ENCODE measurements around the gene RBM47. TPM values are rescaled to one million over a fixed set of nuclear protein-coding genes. Genes with fewer than 3 reads are reported as not detected.

The RBM47 gene
- total RNA-seq, 1 donor from 2014 or later, result 61.1 TPM

- intact Hi-C loops (cut with DNase I), result no loop called here
- Histone ChIP-seq H3K9me3 (no peaks in the 10 kb centered on the region), H3K27ac (no peak overlapping the region), H3K27me3 (no peaks in the 10 kb centered on the region), H3K4me3 (no peak overlapping the region), H3K4me1 (no peaks in the 10 kb centered on the region), H3K36me3 (no peaks in the 10 kb centered on the region)
- no peak for DNase-seq (ENCODE audit: extremely low spot score in 2 of 2)
- TF ChIP-seq POLR2AphosphoS5 (IDR thresholded peaks at IDR 0.05; ENCODE audit: insufficient read depth in 1 of 2, low read depth in 1 of 2), result no peak
- TF ChIP-seq POLR2A (IDR thresholded peaks at IDR 0.05), result no peak
- TF ChIP-seq CTCF (IDR thresholded peaks at IDR 0.05), result no peak
Measured at GRCh38 chr4:40489961-40490360, 139.7 kb downstream of the RBM47 start.

DNA sequence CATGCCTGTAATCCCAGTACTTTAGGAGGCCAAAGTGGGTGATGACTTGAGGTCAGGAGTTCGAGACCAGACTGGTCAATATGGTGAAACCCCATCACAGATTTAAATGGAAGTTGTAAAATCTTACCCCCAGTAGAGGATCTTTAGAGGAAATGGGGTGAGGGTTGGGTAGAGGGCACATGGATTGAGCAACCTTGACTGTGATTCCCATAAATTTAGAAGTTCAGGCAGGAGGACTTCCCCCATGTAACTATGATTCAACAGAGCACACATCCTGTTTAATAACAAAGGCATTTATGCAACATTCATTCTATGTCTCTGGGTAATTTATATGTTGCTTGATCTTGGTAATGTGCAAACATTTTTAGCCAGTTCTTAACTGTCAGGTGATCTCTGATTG lies 143.1 kb downstream of the RBM47 start:
- intact Hi-C loops (cut with DNase I), result no loop called here
- no peak for DNase-seq (ENCODE audit: extremely low spot score in 2 of 2)
- TF ChIP-seq POLR2A (IDR thresholded peaks at IDR 0.05) (no peak), POLR2AphosphoS5 (IDR thresholded peaks at IDR 0.05; ENCODE audit: insufficient read depth in 1 of 2, low read depth in 1 of 2) (no peak), CTCF (IDR thresholded peaks at IDR 0.05) (no peak)
- Histone ChIP-seq H3K27me3 (no peaks in the 10 kb centered on the region), H3K9me3 (no peaks in the 10 kb centered on the region), H3K36me3 (no peaks in the 10 kb centered on the region), H3K4me3 (no peak overlapping the region), H3K27ac (no peak overlapping the region), H3K4me1 (no peaks in the 10 kb centered on the region)

- no peak overlapping the region for H3K27ac ChIP-seq
- H3K4me3 ChIP-seq, result no peak overlapping the region
- intact Hi-C loops (cut with DNase I), result no loop called here
- no peaks in the 10 kb centered on the region for H3K27me3 ChIP-seq
- no peaks in the 10 kb centered on the region for H3K4me1 ChIP-seq
- no peak for DNase-seq (ENCODE audit: extremely low spot score in 2 of 2)
- H3K36me3 ChIP-seq, result no peaks in the 10 kb centered on the region
- H3K9me3 ChIP-seq, result no peaks in the 10 kb centered on the region
- TF ChIP-seq POLR2A (IDR thresholded peaks at IDR 0.05) (no peak), CTCF (IDR thresholded peaks at IDR 0.05) (no peak), POLR2AphosphoS5 (IDR thresholded peaks at IDR 0.05; ENCODE audit: insufficient read depth in 1 of 2, low read depth in 1 of 2) (no peak)
Measured at GRCh38 chr4:40484346-40485090, 145.1 kb downstream of the RBM47 start.

GRCh38 chr4:40482985-40483647 lies 146.5 kb downstream of the RBM47 start:
- Histone ChIP-seq H3K27ac (no peak overlapping the region), H3K4me3 (no peak overlapping the region), H3K9me3 (no peaks in the 10 kb centered on the region), H3K36me3 (no peaks in the 10 kb centered on the region), H3K27me3 (no peaks in the 10 kb centered on the region), H3K4me1 (no peaks in the 10 kb centered on the region)
- intact Hi-C loops (cut with DNase I), result no loop called here
- no peak for DNase-seq (ENCODE audit: extremely low spot score in 2 of 2)
- TF ChIP-seq POLR2A (IDR thresholded peaks at IDR 0.05) (no peak), CTCF (IDR thresholded peaks at IDR 0.05) (no peak), POLR2AphosphoS5 (IDR thresholded peaks at IDR 0.05; ENCODE audit: insufficient read depth in 1 of 2, low read depth in 1 of 2) (no peak)

DNA sequence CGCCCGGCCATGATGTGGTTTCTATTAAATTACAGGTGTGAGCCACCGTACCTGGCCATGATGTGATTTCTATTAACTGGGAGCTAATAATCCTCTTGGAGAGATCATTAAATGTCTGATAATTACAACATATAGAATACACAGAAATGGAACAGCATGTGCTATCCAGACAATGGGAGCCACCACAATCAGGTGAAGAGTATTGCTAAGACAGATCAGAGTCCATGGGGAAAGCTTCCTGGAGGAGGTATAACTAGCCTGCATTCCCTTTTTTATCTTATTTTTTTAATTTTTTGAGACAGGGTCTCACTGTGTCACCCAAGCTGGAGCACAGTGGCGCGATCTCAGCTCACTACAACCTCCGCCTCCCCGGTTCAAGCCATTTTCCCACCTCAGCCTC lies 147.7 kb downstream of the RBM47 start:
- Histone ChIP-seq H3K4me1 (no peaks in the 10 kb centered on the region), H3K27me3 (no peaks in the 10 kb centered on the region), H3K4me3 (no peak overlapping the region), H3K27ac (no peak overlapping the region), H3K36me3 (no peaks in the 10 kb centered on the region), H3K9me3 (no peaks in the 10 kb centered on the region)
- no peak for TF ChIP-seq POLR2A (IDR thresholded peaks at IDR 0.05)
- no peak for TF ChIP-seq CTCF (IDR thresholded peaks at IDR 0.05)
- TF ChIP-seq POLR2AphosphoS5 (IDR thresholded peaks at IDR 0.05; ENCODE audit: insufficient read depth in 1 of 2, low read depth in 1 of 2), result no peak
- intact Hi-C loops (cut with DNase I), result no loop called here
- DNase-seq (ENCODE audit: extremely low spot score in 2 of 2), result no peak

All from vagina (tissue), 2 donors.